Measurements from ENCODE around the gene RGSL1.

The RGSL1 gene

DNA sequence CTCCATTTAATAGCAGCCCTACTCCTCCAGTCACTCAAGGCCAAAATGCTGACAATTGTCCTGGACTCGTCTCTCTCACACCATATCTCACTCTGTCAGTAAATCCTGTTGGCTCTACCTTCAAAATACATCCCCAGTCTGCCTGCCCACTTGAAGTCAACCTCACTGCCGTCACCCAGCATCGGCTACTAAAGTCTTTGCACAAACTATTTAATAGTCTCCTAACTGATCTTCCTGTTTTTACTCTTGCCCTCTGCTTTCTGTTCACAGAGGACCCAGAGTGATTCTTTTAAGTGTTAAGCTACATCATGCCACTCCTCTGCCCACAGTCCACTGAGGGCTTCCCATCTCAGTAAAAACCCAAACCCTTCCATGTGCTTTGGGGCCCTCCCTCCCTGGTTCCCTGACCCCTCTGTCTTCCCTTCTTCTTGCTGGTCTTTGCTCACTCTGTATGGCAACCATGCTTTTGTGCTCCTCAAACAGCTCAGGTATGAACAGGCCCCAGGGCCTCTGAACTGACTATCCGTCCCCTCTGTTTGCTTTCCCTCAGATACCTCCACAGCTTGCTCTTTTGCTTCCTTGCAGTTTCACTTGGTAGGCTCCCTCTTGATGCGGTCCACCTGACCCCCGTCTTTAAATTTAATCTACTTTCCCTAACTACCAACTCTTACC, 120.1 kb downstream of the RGSL1 start:
- Histone ChIP-seq H3K4me1 (ENCODE audit: control insufficient read depth, insufficient read depth, low read length) (peaks cover 4% of the 10 kb centered on the region), H3K9ac (ENCODE audit: low read length) (no peak overlapping the region), H3K27me3 (replicated peaks; ENCODE audit: control insufficient read depth, insufficient read depth, low read length) (no peaks in the 10 kb centered on the region), H3K4me3 (ENCODE audit: low read length) (no peak overlapping the region), H3K9me3 (ENCODE audit: control insufficient read depth, low read length) (no peaks in the 10 kb centered on the region), H3K36me3 (ENCODE audit: control insufficient read depth, insufficient read depth, low read length, severe bottlenecking) (no peaks in the 10 kb centered on the region)
- no peak for DNase-seq (ENCODE audit: low read depth)

DNA sequence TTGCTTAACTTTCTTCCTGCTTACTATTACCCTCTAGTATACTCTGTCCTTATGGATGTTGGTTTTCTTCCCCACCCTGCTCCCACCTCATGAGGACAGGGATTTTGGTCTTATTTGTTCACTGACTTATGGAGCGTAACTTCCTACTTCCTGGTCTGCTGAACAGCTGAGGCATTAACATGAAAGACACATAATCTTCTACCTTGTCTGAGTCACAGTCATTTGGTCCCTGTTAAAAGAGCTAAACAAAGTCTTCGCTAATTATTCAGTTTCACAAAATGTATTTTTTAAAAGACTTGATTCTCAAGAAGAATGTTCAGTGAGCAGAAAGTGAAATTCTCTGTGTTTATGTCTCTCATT, 120.6 kb downstream of the RGSL1 start:
- no peak overlapping the region for H3K4me3 ChIP-seq (ENCODE audit: low read length)
- no peaks in the 10 kb centered on the region for H3K27me3 ChIP-seq (replicated peaks; ENCODE audit: control insufficient read depth, insufficient read depth, low read length)
- no peak for DNase-seq (ENCODE audit: low read depth)
- H3K9ac ChIP-seq (ENCODE audit: low read length): no peak overlapping the region
- H3K36me3 ChIP-seq (ENCODE audit: control insufficient read depth, insufficient read depth, low read length, severe bottlenecking): no peaks in the 10 kb centered on the region
- no peaks in the 10 kb centered on the region for H3K9me3 ChIP-seq (ENCODE audit: control insufficient read depth, low read length)
- peaks cover 7% of the 10 kb centered on the region for H3K4me1 ChIP-seq (ENCODE audit: control insufficient read depth, insufficient read depth, low read length)

DNA sequence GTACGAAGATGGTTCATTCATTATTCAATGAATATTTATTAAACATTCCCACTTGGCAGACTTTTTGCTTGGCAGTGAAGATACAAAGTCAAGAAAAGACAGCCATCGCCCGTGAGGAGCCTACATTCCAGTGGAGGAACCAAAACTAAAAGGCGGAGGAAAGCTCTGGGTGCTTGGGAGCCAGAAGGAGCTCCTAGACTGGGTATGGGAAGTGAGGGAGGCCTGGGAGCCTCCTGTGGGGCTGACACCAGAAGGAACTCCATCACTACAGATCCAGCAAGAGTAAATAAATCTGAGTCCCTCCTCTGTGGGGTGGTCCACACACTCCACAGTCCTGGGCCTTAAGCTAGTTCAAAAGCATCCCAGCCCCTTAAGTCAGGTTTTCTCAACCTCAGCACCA, 124.2 kb downstream of the RGSL1 start:
- no peak overlapping the region for H3K9ac ChIP-seq (ENCODE audit: low read length)
- H3K4me1 ChIP-seq (ENCODE audit: control insufficient read depth, insufficient read depth, low read length): peaks cover 34% of the 10 kb centered on the region
- no peaks in the 10 kb centered on the region for H3K27me3 ChIP-seq (replicated peaks; ENCODE audit: control insufficient read depth, insufficient read depth, low read length)
- H3K9me3 ChIP-seq (ENCODE audit: control insufficient read depth, low read length): no peaks in the 10 kb centered on the region
- no peak for DNase-seq (ENCODE audit: low read depth)
- no peak overlapping the region for H3K4me3 ChIP-seq (ENCODE audit: low read length)
- H3K36me3 ChIP-seq (ENCODE audit: control insufficient read depth, insufficient read depth, low read length, severe bottlenecking): peaks cover 2% of the 10 kb centered on the region

DNA sequence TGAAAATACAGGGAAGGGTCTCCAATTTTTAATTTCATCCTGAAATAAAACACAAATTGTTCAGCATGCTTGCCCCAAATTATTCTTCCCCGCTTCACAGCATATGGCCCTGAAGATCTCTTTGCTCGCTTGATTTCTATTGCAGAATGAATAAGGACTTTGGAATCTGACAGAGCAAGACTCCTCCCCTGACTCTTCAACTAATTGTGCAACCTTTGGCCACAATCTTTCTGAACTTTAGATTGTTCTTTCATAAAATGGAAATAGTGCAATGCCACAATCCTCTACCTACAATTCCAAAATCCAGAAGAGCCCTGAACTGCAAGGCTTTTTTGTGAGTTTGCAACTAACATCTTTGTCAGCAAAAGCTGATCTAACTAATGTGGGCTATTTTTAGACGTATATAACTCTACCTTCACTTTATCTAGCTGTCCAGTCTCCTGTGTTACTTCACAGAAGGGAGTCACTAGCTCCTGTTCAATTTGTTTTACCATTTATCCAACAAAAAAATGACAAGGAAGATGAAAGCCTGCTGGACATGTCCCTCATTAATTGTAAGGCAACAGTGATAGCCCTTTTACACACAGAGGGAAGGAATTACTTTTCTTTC, 125.7 kb downstream of the RGSL1 start:
- peaks cover 17% of the 10 kb centered on the region for H3K36me3 ChIP-seq (ENCODE audit: control insufficient read depth, insufficient read depth, low read length, severe bottlenecking)
- DNase-seq (ENCODE audit: low read depth): peak; percentile 82
- H3K4me3 ChIP-seq (ENCODE audit: low read length): peak overlapping the region; percentile 26
- no peaks in the 10 kb centered on the region for H3K9me3 ChIP-seq (ENCODE audit: control insufficient read depth, low read length)
- H3K27me3 ChIP-seq (replicated peaks; ENCODE audit: control insufficient read depth, insufficient read depth, low read length): no peaks in the 10 kb centered on the region
- peak overlapping the region; percentile 27 for H3K9ac ChIP-seq (ENCODE audit: low read length)
- peaks cover 34% of the 10 kb centered on the region for H3K4me1 ChIP-seq (ENCODE audit: control insufficient read depth, insufficient read depth, low read length)

DNA sequence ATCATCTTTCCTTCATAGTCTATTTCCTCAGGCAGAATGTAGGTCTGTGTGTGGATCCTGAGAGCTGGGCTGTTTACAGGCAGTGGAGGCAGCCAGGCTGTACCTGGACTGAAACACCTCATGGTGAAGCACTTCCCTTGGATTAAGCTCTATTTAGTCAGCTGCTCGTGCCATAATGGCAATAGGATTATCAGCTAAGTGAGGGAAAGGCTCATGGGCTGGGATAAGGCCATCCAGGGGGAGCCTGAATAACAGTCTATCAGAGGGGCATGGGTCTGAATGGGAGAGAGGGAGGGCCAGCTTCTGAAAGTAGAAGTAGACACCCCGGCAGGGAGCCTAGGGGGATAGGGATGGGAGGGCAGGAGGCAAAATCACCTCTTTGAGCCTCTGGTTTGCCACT, 130.8 kb downstream of the RGSL1 start:
- DNase-seq (ENCODE audit: low read depth): no peak
- H3K4me3 ChIP-seq (ENCODE audit: low read length): no peak overlapping the region
- H3K4me1 ChIP-seq (ENCODE audit: control insufficient read depth, insufficient read depth, low read length): peaks cover 25% of the 10 kb centered on the region
- H3K9ac ChIP-seq (ENCODE audit: low read length): no peak overlapping the region
- H3K36me3 ChIP-seq (ENCODE audit: control insufficient read depth, insufficient read depth, low read length, severe bottlenecking): peaks cover 22% of the 10 kb centered on the region
- H3K27me3 ChIP-seq (replicated peaks; ENCODE audit: control insufficient read depth, insufficient read depth, low read length): no peaks in the 10 kb centered on the region
- no peaks in the 10 kb centered on the region for H3K9me3 ChIP-seq (ENCODE audit: control insufficient read depth, low read length)

DNA sequence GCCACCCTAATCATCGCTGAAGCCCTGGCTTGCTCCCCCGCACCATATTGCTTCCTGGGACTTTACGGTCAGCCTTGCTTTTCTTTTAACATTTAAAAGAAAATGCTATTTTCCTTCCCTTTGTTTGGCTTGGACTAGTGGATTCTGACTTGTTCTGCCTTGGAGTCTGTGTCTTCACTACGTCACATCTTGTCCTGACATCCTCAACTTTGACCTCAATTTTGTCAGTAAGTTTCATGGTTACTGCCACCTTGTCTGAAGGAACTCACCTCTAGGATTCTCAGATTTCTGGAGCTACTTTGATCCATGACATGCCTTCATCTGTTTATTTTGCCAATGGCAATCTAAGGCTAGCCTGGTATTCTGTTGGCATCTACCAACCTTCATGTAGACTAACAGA, 134.8 kb downstream of the RGSL1 start:
- H3K9me3 ChIP-seq (ENCODE audit: control insufficient read depth, low read length): no peaks in the 10 kb centered on the region
- H3K4me1 ChIP-seq (ENCODE audit: control insufficient read depth, insufficient read depth, low read length): no peaks in the 10 kb centered on the region
- DNase-seq (ENCODE audit: low read depth): no peak
- no peak overlapping the region for H3K4me3 ChIP-seq (ENCODE audit: low read length)
- peaks cover 15% of the 10 kb centered on the region for H3K36me3 ChIP-seq (ENCODE audit: control insufficient read depth, insufficient read depth, low read length, severe bottlenecking)
- no peaks in the 10 kb centered on the region for H3K27me3 ChIP-seq (replicated peaks; ENCODE audit: control insufficient read depth, insufficient read depth, low read length)
- H3K9ac ChIP-seq (ENCODE audit: low read length): no peak overlapping the region

DNA sequence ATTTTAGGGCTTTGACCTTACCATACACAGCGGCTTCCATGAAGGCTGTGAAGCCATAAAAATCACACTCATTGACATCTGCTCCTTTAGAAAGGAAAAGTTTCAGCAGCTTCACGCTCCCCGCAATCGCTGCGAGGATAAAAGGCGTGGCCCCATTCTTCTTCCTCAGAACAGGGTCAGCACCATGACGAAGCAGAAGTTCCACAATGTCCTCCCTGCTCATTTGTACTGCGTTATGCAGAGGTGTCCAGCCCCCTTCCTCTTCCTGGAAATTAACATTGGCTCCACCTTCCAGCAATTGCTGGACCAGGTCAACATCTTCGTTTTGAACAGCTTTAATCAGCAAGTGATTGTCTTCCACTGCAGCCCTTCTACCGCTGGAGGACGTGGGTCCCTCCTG, 136.4 kb downstream of the RGSL1 start:
- H3K36me3 ChIP-seq (ENCODE audit: control insufficient read depth, insufficient read depth, low read length, severe bottlenecking): no peaks in the 10 kb centered on the region
- H3K27me3 ChIP-seq (replicated peaks; ENCODE audit: control insufficient read depth, insufficient read depth, low read length): no peaks in the 10 kb centered on the region
- no peak overlapping the region for H3K9ac ChIP-seq (ENCODE audit: low read length)
- no peaks in the 10 kb centered on the region for H3K4me1 ChIP-seq (ENCODE audit: control insufficient read depth, insufficient read depth, low read length)
- no peaks in the 10 kb centered on the region for H3K9me3 ChIP-seq (ENCODE audit: control insufficient read depth, low read length)
- no peak overlapping the region for H3K4me3 ChIP-seq (ENCODE audit: low read length)
- no peak for DNase-seq (ENCODE audit: low read depth)

DNA sequence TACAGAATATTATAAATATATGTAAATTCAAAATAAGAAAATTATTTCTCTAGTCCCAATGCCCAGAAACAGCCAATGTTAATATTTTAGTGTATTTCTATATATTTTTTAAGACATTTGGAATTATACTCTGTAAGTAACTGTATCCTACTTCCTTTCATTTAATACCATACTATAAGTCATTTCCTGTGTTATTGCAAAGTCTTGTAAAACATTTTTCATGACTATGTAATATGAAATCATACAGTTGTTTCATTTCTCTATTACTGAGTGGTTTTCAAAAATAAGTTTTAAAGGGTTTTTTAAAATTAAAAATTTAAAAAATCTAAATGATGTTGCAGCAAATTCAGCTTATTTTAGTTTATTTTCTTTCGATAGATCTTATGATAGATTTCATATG, 137.1 kb downstream of the RGSL1 start:
- Histone ChIP-seq H3K9me3 (ENCODE audit: control insufficient read depth, low read length) (no peaks in the 10 kb centered on the region), H3K4me1 (ENCODE audit: control insufficient read depth, insufficient read depth, low read length) (no peaks in the 10 kb centered on the region)
- DNase-seq (ENCODE audit: low read depth): no peak

DNA sequence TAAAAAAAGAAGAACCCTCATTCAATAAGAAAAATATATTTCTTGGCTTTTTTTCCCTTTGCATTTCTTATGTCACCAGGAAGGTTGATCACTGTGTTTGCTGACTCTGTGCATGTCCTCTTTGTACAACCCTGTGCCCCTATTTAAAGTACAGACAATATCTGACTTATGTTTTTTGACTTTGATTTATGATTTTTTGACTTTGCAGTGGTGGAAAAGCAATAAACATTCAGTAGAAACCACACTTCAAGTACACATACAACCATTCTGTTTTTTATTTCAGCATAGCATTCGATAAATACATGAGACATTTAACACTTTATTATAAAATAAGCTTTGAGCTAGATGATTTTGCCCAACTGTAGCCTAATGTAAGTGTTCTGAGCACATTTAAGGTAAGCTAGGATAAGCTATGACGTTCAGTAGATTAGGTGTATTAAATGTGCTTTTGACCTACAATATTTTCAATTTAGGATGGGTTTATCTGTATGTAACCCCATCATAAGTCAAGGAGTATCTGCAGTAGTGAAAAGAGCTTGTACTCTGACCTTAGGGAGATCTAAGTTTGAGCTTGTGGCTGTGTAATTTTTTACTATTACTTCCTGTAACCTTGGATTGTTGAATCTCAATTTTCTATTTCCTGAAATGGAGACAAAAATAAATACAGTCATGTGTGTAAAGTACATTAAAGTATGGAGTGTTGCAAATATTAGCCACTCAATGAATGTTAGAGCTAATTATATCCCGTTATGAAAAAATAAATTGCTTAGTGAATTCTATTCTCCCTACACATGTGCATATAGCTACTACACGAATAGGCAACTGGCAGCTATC, 137.9 kb downstream of the RGSL1 start:
- Histone ChIP-seq H3K36me3 (ENCODE audit: control insufficient read depth, insufficient read depth, low read length, severe bottlenecking) (no peaks in the 10 kb centered on the region), H3K4me3 (ENCODE audit: low read length) (peak overlapping the region; percentile 85), H3K27me3 (replicated peaks; ENCODE audit: control insufficient read depth, insufficient read depth, low read length) (no peaks in the 10 kb centered on the region), H3K4me1 (ENCODE audit: control insufficient read depth, insufficient read depth, low read length) (no peaks in the 10 kb centered on the region), H3K9me3 (ENCODE audit: control insufficient read depth, low read length) (no peaks in the 10 kb centered on the region), H3K9ac (ENCODE audit: low read length) (peak overlapping the region; percentile 87)
- no peak for DNase-seq (ENCODE audit: low read depth)

More for the DNA sequence above, 137.1 kb downstream of the RGSL1 start:
- no peak overlapping the region for H3K4me3 ChIP-seq (ENCODE audit: low read length)
- H3K9ac ChIP-seq (ENCODE audit: low read length): no peak overlapping the region
- no peaks in the 10 kb centered on the region for H3K36me3 ChIP-seq (ENCODE audit: control insufficient read depth, insufficient read depth, low read length, severe bottlenecking)
- H3K27me3 ChIP-seq (replicated peaks; ENCODE audit: control insufficient read depth, insufficient read depth, low read length): no peaks in the 10 kb centered on the region

DNA sequence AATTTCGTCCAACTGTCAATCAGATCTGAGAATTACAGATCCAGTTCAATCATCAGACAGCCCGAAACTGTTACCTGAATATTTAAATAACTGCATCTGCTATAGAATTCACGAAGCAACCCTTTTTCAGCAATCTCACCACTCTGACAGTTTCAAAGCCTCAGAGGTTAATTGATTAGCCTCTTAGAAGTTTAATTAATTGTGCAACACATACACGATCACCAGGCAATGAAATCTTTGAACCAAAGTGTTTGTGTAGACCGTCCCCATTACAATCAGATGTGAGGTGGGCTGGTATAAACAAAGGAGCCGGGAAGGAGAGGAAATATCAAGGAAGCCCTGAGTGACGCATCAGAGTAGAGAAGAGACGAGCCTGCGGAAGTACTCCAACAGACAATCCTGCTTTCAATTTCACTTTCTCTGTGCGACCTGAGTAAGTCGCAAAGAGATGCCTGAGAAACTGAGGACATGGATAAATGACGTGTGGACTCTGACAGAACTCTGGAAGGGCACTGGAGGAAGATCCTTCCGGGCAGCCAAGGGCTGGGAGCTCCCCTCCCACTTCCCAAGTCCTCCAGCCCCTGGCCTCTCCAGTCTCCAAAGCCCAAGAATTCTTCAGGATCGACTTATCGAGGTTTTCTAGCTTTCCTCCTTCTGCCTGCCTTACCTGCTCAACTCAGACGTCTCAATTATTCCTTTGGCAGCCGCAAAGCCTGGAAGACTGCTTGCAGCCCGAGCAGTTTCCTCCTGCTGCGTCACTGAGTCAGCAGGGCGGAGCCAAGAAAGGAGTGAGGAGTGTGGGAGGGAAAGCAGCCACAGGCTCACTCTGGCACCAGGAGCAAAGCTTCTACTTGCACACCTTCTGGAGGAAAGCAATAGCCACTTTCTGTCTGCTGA, 138.8 kb downstream of the RGSL1 start, which contains the start of gene RNASEL:
RNASEL (minus strand) TSS at position 757 of the 897 bp plus-strand sequence. CDS start 2,450 bp downstream, outside the sequence.
- H3K27me3 ChIP-seq (replicated peaks; ENCODE audit: control insufficient read depth, insufficient read depth, low read length): no peaks in the 10 kb centered on the region
- DNase-seq (ENCODE audit: low read depth): peak; percentile 84
- no peaks in the 10 kb centered on the region for H3K9me3 ChIP-seq (ENCODE audit: control insufficient read depth, low read length)
- H3K9ac ChIP-seq (ENCODE audit: low read length): peak within 1 kb of the TSS; percentile 87
- H3K36me3 ChIP-seq (ENCODE audit: control insufficient read depth, insufficient read depth, low read length, severe bottlenecking): no peaks in the 10 kb centered on the region
- H3K4me3 ChIP-seq (ENCODE audit: low read length): peak within 1 kb of the TSS; percentile 85
- H3K4me1 ChIP-seq (ENCODE audit: control insufficient read depth, insufficient read depth, low read length): peaks cover 4% of the 10 kb centered on the region
